PFSK-1 (cell line): Measurements from ENCODE around the gene KDM4B.

Experiments
- FOXP2 ChIP-seq: optimal IDR thresholded peaks from 2 replicates; pipeline ENCODE3; 2011; ENCODE audit warnings: borderline replicate concordance, control low read depth, inconsistent platforms; ENCODE audit not compliant: insufficient read depth; ENCODE audit errors: extremely low read length, extremely low read depth
- POLR2AphosphoS5 ChIP-seq: IDR thresholded peaks from 2 replicates; pipeline ENCODE4 v1.6.1; 2012; ENCODE audit warnings: low read depth, mild to moderate bottlenecking, control low read depth, low read length, moderate library complexity
- SIN3A ChIP-seq: IDR thresholded peaks from 2 replicates; pipeline ENCODE4 v1.6.1; 2012; ENCODE audit warnings: mild to moderate bottlenecking, low read length, moderate library complexity, borderline replicate concordance; ENCODE audit not compliant: insufficient read depth
- TAF1 ChIP-seq: IDR thresholded peaks from 2 replicates; pipeline ENCODE4 v1.6.1; 2012; ENCODE audit warnings: low read length, control low read depth, borderline replicate concordance; ENCODE audit not compliant: insufficient read depth
- TF ChIP-seq, protein P1 (sequence below), 2 experiments: IDR thresholded peaks; 2 replicates each; pipeline versions ENCODE4 v1.6.1 to v1.8.0; 2011 to 2012; ENCODE audit warnings: low read depth in 2 of 2, low read length in 2 of 2, control low read depth in 1 of 2, inconsistent platforms in 1 of 2, mild to moderate bottlenecking in 1 of 2, moderate library complexity in 1 of 2; ENCODE audit not compliant: insufficient read depth in 1 of 2

DNA sequence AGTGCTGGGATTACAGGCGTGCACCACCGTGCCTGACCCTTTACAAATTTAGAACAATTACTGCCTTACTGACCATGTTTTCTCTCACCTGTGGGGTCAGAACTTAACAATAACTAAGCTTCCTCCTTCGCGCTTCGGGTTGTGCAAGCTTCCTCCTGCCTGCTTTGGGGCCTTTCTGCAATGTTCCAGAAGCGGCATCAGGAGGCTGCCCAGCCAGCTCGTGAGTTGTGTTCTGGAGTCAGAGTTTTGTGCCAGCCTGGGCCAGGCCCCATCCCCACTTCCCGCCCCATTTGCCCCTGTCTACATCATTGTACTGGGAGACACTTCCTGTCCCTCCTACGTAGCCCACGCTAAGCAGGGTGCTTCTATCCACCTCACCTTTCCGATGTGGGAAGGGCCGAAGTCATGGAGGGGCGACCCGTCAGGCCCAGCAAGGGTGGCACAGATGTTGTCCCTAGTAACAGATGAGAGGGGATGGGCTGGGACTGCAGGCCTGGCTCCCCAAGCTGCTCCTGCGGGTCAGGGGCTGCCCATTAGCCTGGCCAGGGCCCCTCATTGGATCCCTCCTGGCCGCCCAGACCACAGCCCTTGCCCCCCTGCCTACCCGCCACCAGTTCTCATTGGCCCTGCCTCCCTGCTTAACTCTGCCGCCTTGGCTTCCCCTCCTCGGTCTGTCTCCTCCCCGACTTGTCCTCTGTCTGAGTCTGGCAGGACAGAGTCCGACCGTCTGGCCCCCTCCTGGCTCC is 46.2 kb upstream of the KDM4B start:
- TF ChIP-seq POLR2AphosphoS5 (no peak), TAF1 (no peak), SIN3A (no peak), FOXP2 (no peak)
- TF ChIP-seq, protein P1, sequence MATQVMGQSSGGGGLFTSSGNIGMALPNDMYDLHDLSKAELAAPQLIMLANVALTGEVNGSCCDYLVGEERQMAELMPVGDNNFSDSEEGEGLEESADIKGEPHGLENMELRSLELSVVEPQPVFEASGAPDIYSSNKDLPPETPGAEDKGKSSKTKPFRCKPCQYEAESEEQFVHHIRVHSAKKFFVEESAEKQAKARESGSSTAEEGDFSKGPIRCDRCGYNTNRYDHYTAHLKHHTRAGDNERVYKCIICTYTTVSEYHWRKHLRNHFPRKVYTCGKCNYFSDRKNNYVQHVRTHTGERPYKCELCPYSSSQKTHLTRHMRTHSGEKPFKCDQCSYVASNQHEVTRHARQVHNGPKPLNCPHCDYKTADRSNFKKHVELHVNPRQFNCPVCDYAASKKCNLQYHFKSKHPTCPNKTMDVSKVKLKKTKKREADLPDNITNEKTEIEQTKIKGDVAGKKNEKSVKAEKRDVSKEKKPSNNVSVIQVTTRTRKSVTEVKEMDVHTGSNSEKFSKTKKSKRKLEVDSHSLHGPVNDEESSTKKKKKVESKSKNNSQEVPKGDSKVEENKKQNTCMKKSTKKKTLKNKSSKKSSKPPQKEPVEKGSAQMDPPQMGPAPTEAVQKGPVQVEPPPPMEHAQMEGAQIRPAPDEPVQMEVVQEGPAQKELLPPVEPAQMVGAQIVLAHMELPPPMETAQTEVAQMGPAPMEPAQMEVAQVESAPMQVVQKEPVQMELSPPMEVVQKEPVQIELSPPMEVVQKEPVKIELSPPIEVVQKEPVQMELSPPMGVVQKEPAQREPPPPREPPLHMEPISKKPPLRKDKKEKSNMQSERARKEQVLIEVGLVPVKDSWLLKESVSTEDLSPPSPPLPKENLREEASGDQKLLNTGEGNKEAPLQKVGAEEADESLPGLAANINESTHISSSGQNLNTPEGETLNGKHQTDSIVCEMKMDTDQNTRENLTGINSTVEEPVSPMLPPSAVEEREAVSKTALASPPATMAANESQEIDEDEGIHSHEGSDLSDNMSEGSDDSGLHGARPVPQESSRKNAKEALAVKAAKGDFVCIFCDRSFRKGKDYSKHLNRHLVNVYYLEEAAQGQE (IDR thresholded peaks at IDR 0.05; ENCODE audit: insufficient read depth in 1 of 2, low read depth in 2 of 2, low read length in 2 of 2): no peak
